ENCODE measurements around the gene NBAS. TPM values are rescaled to one million over a fixed set of nuclear protein-coding genes. Genes with fewer than 3 reads are reported as not detected.

Gene NBAS
- total and polyA plus RNA-seq, 10 of the 15 experiments (the other 5 are each of a cell fraction or from before 2014, with no cell fraction given) = 4.3 to 32.7 (median 20.8) TPM

DNA sequence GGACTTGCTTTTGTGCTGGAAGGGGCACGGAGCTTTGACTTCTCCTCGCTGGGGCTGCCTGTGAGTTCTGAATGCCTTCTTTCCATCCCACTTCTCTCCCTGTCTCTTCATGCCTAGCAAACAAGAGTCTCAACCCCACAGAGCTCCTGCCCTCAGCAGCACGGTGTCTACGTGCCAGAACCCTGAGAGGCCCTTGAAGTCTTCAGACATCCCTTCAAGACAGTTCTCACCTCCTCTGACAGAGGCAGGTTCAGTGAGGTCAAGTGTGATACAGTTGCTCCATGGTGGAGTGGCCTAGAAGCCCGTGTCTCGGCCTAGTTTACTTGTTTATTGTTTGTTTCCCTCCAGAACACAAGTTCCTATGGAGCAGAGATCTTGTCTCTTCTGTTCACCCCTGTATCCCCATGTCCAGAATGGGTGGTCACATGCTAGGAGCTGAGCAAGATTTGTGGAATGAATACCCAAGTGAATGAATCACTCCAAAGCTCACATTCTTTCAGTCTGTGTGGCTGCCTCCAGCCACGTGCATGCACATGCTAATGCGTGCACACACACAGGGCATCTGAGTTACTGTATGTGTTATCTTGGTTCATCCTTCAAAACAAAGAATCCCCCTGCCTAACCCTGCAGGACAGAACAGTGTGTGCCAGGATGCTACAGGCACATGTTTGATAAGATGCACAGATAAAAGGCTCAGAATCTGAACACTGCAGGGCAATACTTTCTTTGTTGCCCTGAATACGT is 391.6 kb downstream of the NBAS start (continued):
- TF ChIP-seq, protein P1, sequence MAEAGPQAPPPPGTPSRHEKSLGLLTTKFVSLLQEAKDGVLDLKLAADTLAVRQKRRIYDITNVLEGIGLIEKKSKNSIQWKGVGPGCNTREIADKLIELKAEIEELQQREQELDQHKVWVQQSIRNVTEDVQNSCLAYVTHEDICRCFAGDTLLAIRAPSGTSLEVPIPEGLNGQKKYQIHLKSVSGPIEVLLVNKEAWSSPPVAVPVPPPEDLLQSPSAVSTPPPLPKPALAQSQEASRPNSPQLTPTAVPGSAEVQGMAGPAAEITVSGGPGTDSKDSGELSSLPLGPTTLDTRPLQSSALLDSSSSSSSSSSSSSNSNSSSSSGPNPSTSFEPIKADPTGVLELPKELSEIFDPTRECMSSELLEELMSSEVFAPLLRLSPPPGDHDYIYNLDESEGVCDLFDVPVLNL (IDR thresholded peaks at IDR 0.05; ENCODE audit: low read depth, low read length) = no peak
- no peak for TF ChIP-seq RELA (IDR thresholded peaks at IDR 0.05; ENCODE audit: borderline replicate concordance, partially characterized antibody)
- TF ChIP-seq HDGF (IDR thresholded peaks at IDR 0.05) = no peak
- TF ChIP-seq HDAC2 (IDR thresholded peaks at IDR 0.05) = no peak
- TF ChIP-seq ZNF384 (IDR thresholded peaks at IDR 0.05; ENCODE audit: borderline replicate concordance, low read depth, low read length) = no peak
- TF ChIP-seq WRNIP1 (IDR thresholded peaks at IDR 0.05; ENCODE audit: borderline replicate concordance, low read depth, low read length) = no peak
- no peak for TF ChIP-seq EED (IDR thresholded peaks at IDR 0.05; ENCODE audit: low read depth)
- no peak for TF ChIP-seq TARDBP (IDR thresholded peaks at IDR 0.05; ENCODE audit: borderline replicate concordance)
- TF ChIP-seq, protein P2, sequence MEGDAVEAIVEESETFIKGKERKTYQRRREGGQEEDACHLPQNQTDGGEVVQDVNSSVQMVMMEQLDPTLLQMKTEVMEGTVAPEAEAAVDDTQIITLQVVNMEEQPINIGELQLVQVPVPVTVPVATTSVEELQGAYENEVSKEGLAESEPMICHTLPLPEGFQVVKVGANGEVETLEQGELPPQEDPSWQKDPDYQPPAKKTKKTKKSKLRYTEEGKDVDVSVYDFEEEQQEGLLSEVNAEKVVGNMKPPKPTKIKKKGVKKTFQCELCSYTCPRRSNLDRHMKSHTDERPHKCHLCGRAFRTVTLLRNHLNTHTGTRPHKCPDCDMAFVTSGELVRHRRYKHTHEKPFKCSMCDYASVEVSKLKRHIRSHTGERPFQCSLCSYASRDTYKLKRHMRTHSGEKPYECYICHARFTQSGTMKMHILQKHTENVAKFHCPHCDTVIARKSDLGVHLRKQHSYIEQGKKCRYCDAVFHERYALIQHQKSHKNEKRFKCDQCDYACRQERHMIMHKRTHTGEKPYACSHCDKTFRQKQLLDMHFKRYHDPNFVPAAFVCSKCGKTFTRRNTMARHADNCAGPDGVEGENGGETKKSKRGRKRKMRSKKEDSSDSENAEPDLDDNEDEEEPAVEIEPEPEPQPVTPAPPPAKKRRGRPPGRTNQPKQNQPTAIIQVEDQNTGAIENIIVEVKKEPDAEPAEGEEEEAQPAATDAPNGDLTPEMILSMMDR (IDR thresholded peaks at IDR 0.05 in 2 of 3, conservative IDR thresholded peaks at IDR 0.05 in 1 of 3; ENCODE audit: control insufficient read depth in 2 of 3, extremely low read depth in 1 of 3, insufficient read depth in 1 of 3, low read depth in 3 of 3, low read length in 3 of 3) = no peak
- TF ChIP-seq, protein P3, sequence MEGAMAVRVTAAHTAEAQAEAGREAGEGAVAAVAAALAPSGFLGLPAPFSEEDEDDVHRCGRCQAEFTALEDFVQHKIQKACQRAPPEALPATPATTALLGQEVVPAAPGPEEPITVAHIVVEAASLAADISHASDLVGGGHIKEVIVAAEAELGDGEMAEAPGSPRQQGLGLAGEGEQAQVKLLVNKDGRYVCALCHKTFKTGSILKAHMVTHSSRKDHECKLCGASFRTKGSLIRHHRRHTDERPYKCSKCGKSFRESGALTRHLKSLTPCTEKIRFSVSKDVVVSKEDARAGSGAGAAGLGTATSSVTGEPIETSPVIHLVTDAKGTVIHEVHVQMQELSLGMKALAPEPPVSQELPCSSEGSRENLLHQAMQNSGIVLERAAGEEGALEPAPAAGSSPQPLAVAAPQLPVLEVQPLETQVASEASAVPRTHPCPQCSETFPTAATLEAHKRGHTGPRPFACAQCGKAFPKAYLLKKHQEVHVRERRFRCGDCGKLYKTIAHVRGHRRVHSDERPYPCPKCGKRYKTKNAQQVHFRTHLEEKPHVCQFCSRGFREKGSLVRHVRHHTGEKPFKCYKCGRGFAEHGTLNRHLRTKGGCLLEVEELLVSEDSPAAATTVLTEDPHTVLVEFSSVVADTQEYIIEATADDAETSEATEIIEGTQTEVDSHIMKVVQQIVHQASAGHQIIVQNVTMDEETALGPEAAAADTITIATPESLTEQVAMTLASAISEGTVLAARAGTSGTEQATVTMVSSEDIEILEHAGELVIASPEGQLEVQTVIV (IDR thresholded peaks at IDR 0.05; ENCODE audit: borderline replicate concordance, partially characterized antibody) = no peak

All from GM12878 (cell line).